Measurements from ENCODE around the gene PPP1R9A.

The PPP1R9A gene

DNA sequence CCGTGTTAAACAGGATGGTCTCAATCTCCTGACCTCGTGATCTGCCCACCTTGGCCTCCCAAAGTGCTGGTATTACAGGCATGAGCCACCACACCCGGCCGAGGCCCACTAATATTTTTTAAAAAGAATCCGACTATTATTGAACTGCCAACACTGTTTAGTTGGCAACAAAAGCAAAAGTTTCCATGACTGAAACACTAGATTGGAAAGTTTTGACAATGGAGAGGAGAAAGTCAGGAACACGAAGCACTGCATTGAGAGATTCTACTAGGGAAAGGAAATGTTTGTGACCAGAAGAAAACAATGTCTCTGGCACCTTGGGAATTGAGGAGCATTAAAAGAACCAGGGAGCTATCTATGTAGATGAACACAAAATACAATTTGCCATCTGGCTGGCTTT, 13.7 kb upstream of the PPP1R9A start:
- POLR2A ChIA-PET, result no interaction called here
- no peak for DNase-seq (ENCODE audit: low read depth, low spot score)
- no peak overlapping the region for H3K4me3 ChIP-seq (ENCODE audit: low read depth, low read length)
- TF ChIP-seq, protein P1, sequence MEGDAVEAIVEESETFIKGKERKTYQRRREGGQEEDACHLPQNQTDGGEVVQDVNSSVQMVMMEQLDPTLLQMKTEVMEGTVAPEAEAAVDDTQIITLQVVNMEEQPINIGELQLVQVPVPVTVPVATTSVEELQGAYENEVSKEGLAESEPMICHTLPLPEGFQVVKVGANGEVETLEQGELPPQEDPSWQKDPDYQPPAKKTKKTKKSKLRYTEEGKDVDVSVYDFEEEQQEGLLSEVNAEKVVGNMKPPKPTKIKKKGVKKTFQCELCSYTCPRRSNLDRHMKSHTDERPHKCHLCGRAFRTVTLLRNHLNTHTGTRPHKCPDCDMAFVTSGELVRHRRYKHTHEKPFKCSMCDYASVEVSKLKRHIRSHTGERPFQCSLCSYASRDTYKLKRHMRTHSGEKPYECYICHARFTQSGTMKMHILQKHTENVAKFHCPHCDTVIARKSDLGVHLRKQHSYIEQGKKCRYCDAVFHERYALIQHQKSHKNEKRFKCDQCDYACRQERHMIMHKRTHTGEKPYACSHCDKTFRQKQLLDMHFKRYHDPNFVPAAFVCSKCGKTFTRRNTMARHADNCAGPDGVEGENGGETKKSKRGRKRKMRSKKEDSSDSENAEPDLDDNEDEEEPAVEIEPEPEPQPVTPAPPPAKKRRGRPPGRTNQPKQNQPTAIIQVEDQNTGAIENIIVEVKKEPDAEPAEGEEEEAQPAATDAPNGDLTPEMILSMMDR (IDR thresholded peaks at IDR 0.05; ENCODE audit: insufficient read depth, low read length, missing control alignments), result no peak
- CTCF ChIA-PET, result no interaction called here

DNA sequence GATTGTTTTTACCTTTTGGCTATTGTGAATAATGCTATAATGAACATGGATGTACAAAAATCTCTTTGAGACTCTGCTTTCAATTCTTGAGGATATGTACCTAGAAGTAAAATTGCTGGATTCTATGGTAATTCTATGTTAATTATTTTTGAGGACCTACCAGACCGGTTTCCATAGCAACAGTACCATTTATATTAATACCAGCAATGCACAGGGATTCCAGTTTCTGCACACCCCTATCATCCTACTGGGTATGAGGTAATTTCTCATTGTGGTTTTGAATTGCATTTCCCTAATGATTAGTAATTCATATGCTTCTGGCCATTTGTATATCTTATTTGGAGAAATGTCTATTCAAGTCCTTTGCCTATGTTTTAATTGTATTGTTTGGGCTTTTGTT, 9.9 kb upstream of the PPP1R9A start:
- DNase-seq (ENCODE audit: low read depth, low spot score), result no peak
- POLR2A ChIA-PET, result no interaction called here
- CTCF ChIA-PET, result no interaction called here
- TF ChIP-seq, protein P1 (IDR thresholded peaks at IDR 0.05; ENCODE audit: insufficient read depth, low read length, missing control alignments), result no peak
- no peak overlapping the region for H3K4me3 ChIP-seq (ENCODE audit: low read depth, low read length)

DNA sequence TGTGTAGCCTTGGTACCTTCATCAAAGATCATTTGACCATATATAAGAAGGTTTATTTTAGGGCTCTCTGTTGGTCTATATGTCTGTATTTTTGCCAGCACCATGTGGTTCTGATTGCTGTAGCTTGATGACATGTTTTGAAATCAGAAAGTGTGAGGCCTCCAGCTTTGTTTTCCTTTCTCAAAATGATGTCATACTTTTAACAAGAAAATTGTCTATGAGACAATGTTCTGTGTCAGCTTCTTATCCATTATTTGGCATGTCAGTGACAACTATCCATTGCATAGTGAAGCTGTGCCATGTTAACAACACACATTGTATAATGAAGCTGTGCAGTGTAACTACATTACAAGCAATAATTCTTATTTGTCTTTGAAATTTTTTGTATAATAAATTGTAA, 9.1 kb upstream of the PPP1R9A start:
- POLR2A ChIA-PET, result no interaction called here
- CTCF ChIA-PET, result no interaction called here
- DNase-seq (ENCODE audit: low read depth, low spot score), result no peak
- no peak overlapping the region for H3K4me3 ChIP-seq (ENCODE audit: low read depth, low read length)
- TF ChIP-seq, protein P1 (IDR thresholded peaks at IDR 0.05; ENCODE audit: insufficient read depth, low read length, missing control alignments), result no peak

DNA sequence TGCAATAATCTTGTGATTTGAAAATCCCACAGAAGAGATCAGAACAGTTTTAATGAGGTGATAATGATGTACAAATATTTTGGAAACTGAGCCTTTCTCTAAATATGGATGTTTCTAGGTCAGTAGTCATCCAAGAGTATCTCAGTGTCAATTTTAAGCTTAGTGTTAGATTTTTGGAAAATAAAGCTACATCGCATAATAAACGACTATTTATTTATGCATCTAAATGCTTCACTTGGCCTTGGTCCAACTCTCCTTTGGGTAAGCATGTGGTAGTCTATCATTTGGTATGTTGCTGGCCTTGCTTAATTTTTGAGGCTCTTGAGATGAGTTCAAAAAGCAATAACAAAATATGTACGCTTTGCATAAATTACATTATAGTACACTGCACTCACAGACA, 5.4 kb upstream of the PPP1R9A start:
- POLR2A ChIA-PET, result no interaction called here

DNA sequence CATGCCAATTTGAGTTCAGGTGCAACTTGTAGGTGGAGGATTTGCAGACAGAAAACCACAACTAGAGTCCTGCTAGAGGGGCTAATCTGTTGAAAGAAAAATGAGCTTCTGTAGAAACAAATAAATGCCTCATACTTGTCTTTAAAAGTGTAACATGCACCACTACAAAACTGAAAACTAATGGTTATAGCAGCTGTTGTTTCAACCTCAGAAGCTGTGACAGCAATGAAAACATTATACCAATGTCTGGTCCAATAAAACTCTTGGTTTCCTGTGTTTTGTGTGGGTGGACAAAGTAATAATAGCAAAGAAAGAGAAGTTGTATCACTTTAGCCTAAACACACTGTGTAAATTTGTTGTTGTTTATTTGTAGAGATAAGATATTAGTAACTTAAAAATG, 3.4 kb upstream of the PPP1R9A start:
- TF ChIP-seq, protein P1 (IDR thresholded peaks at IDR 0.05; ENCODE audit: insufficient read depth, low read length, missing control alignments), result no peak
- no peak overlapping the region for H3K4me3 ChIP-seq (ENCODE audit: low read depth, low read length)
- no peak for DNase-seq (ENCODE audit: low read depth, low spot score)
- ChIA-PET POLR2A (no interaction called here), CTCF (interaction anchor here (1.3 kb wide), 1 partner anchor 454 kb away, joined by 3 read pairs; no protein-coding TSS in a partner anchor)

More for the DNA sequence above, 5.4 kb upstream of the PPP1R9A start:
- CTCF ChIA-PET, result interaction anchor here (1.0 kb wide), 1 partner anchor 451 kb away, joined by 3 read pairs; no protein-coding TSS in a partner anchor
- TF ChIP-seq, protein P1 (IDR thresholded peaks at IDR 0.05; ENCODE audit: insufficient read depth, low read length, missing control alignments), result no peak
- no peak for DNase-seq (ENCODE audit: low read depth, low spot score)
- H3K4me3 ChIP-seq (ENCODE audit: low read depth, low read length), result no peak overlapping the region

DNA sequence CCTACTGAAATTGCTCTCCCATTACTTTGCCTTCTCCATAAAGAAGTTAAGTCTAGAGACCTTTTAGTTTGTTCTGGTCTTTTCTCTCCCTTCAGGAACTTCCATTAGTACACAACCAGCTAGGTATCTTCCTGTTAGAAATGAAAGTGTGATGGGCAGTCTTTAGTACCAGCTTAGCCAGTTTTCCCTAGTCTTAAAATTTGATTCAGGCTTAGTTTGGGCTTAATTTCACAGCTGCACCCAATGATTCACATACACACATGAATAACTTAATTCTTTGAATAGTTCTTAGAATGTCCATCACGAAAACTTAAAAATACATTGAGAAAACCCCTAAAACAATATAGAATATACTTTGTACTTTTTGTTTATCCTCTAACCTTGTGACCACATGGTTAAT, 2.4 kb upstream of the PPP1R9A start:
- TF ChIP-seq, protein P1 (IDR thresholded peaks at IDR 0.05; ENCODE audit: insufficient read depth, low read length, missing control alignments), result no peak
- POLR2A ChIA-PET, result no interaction called here
- no peak for DNase-seq (ENCODE audit: low read depth, low spot score)
- H3K4me3 ChIP-seq (ENCODE audit: low read depth, low read length), result no peak overlapping the region
- CTCF ChIA-PET, result interaction anchor here (1.3 kb wide), 1 partner anchor 455 kb away, joined by 3 read pairs; no protein-coding TSS in a partner anchor
